Measurements from ENCODE around the gene LBX1. TPM values are rescaled to one million over a fixed set of nuclear protein-coding genes. Genes with fewer than 3 reads are reported as not detected.

LBX1 gene
- total RNA-seq, 1 donor from 2014 or later = 4.7 TPM

DNA sequence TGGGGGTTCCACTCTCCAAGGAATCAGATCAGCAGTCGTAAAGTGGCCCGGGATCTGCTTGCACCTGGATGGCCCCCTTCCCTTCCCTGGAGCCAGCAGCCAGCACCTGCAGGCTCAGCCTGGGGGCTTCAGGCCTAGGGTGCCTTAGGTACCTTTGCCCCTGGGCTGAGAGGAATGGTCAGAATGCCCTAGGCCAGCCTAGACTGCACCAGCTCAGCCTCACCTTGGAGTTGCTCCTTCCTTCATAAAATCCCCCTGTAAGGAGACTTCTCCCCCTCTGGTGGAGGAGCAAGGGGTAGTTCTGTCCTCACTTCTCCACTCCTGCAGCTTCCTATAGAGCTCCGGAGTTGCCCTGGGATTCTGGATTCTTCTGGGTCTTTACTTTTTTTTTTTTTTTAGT, 32.4 kb upstream of the LBX1 start:
- TF ChIP-seq, protein P1, sequence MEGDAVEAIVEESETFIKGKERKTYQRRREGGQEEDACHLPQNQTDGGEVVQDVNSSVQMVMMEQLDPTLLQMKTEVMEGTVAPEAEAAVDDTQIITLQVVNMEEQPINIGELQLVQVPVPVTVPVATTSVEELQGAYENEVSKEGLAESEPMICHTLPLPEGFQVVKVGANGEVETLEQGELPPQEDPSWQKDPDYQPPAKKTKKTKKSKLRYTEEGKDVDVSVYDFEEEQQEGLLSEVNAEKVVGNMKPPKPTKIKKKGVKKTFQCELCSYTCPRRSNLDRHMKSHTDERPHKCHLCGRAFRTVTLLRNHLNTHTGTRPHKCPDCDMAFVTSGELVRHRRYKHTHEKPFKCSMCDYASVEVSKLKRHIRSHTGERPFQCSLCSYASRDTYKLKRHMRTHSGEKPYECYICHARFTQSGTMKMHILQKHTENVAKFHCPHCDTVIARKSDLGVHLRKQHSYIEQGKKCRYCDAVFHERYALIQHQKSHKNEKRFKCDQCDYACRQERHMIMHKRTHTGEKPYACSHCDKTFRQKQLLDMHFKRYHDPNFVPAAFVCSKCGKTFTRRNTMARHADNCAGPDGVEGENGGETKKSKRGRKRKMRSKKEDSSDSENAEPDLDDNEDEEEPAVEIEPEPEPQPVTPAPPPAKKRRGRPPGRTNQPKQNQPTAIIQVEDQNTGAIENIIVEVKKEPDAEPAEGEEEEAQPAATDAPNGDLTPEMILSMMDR (conservative IDR thresholded peaks at IDR 0.05) = no peak
- Mint-ChIP-seq H3K27ac (no peak overlapping the region), H3K36me3 (no peaks in the 10 kb centered on the region), H3K4me1 (ENCODE audit: unreplicated experiment) (peaks cover 37% of the 10 kb centered on the region), H3K4me3 (peak overlapping the region; percentile 22), H3K27me3 (peaks cover 30% of the 10 kb centered on the region), H3K9me3 (peaks cover 9% of the 10 kb centered on the region)
- DNase-seq (ENCODE audit: extremely low spot score, unreplicated experiment) = no peak

DNA sequence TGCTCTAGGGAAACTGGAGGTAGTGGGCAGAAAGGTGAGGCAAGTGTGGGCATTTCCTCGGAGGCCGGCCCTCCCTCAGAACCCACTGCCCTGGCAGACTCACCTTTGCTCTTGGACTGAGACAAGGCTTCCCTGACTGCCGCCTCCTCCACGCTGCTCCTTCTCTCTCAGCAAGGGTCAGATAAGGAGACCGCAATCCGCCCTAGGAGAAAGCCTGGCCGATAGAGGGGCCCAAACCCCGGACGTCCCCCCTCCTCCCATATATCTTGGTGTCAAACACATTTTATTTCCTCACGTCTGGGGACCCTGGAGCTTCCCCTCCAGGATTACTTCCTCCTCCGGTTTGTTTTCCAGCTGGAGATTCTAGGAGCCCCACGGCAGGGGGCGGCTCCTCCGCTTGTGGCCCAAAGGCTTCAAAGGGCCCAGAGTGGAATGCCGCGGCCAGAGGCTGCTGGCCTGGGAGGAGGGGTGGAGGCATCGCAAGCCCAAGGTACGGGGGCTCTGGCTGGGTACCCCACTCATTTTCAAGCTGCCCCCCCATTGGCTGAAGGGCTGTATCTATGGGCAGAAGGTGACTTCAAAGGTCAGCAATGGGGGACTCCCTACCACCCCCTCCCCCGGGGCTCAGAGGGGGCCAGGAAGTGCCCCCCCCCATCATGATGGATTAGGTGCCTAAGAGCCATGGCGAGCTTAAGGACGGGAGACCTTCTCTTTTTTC, 31.7 kb upstream of the LBX1 start:
- TF ChIP-seq, protein P1 (conservative IDR thresholded peaks at IDR 0.05) = peak; percentile 14
- Mint-ChIP-seq H3K36me3 (no peaks in the 10 kb centered on the region), H3K27ac (no peak overlapping the region), H3K9me3 (peaks cover 9% of the 10 kb centered on the region), H3K4me3 (peak overlapping the region; percentile 55), H3K27me3 (peaks cover 37% of the 10 kb centered on the region), H3K4me1 (ENCODE audit: unreplicated experiment) (peaks cover 42% of the 10 kb centered on the region)
- DNase-seq (ENCODE audit: extremely low spot score, unreplicated experiment) = no peak

DNA sequence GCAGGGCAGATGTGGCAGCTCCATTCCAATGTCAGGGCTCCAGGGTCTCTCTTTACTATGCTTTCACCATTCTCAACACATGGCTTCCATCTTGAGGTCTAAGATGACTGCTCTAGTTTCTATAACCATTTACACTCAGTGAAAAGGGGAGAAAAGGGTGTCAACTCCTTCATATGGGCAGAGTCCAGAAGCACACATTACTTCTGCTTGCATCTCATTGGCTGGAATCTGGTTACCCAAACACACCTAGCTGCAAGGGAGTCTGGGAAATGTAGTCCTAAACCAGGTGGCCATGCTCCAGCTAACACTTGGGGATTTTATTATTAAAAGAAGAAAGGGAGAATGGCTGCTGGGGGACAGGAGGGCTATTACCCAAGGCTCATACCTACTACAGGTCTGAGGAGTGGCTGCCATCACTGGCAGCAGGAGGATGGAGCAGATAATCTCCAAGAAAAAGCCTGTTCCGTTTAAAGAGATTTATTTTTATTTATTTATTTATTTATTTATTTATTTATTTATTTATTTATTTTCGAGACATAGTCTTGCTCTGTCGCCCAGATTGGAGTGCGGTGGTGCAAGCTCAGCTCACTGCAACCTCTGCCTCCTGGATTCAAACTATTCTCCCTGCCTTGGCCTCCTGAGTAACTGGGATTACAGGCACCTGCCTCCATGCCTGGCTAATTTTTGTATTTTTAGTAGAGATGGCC, 29.1 kb upstream of the LBX1 start:
- Mint-ChIP-seq H3K4me1 (ENCODE audit: unreplicated experiment) (peaks cover 37% of the 10 kb centered on the region), H3K4me3 (no peak overlapping the region), H3K36me3 (no peaks in the 10 kb centered on the region), H3K27ac (no peak overlapping the region), H3K9me3 (peaks cover 9% of the 10 kb centered on the region), H3K27me3 (peaks cover 47% of the 10 kb centered on the region)
- DNase-seq (ENCODE audit: extremely low spot score, unreplicated experiment) = no peak
- TF ChIP-seq, protein P1 (conservative IDR thresholded peaks at IDR 0.05) = no peak

DNA sequence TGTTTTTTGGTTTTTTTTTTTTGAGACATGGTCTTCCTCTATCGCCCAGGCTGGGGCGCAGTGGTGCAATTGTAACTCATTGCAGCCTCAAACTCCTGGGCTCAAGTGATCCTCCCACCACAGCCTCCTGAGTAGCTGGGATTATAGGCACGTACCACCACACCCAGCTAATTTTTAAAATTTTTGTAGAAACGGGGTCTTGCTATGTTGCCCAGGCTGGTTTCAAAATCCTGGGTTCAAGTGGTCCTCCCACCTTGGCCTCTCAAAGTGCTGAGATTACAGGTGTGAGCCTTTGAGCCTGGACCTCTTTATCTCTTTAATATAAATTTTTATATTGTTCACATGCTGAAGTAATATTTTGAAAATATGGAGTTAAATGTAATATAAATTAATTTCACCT, 28.2 kb upstream of the LBX1 start:
- DNase-seq (ENCODE audit: extremely low spot score, unreplicated experiment) = no peak
- Mint-ChIP-seq H3K4me1 (ENCODE audit: unreplicated experiment) (peaks cover 29% of the 10 kb centered on the region), H3K27ac (no peak overlapping the region), H3K36me3 (no peaks in the 10 kb centered on the region), H3K4me3 (no peak overlapping the region), H3K27me3 (peaks cover 45% of the 10 kb centered on the region), H3K9me3 (peaks cover 9% of the 10 kb centered on the region)
- TF ChIP-seq, protein P1 (conservative IDR thresholded peaks at IDR 0.05) = no peak

DNA sequence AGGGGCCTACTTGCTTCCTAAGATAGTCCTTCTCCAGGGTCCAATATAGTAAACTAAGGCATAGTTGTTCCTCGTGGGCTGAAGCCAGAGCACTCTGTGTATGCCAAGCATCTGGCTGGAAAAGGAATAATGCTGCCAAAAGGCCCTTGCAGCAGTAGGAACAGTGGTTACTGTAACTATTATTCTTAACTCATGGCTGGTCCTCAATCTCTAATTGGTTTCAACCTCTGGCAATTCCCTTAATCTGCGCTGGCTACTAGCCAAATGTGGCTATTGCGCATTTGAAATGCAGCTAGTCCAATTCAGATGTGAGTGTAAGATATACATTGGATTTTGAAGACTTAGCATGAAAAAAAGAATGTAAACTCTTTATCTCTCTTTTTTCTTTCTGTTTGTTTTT, 27.8 kb upstream of the LBX1 start:
- TF ChIP-seq, protein P1 (conservative IDR thresholded peaks at IDR 0.05) = no peak
- no peak overlapping the region for H3K4me3 Mint-ChIP-seq
- no peaks in the 10 kb centered on the region for H3K36me3 Mint-ChIP-seq
- H3K9me3 Mint-ChIP-seq = peaks cover 9% of the 10 kb centered on the region
- no peak for DNase-seq (ENCODE audit: extremely low spot score, unreplicated experiment)
- no peak overlapping the region for H3K27ac Mint-ChIP-seq
- peaks cover 25% of the 10 kb centered on the region for H3K4me1 Mint-ChIP-seq (ENCODE audit: unreplicated experiment)
- H3K27me3 Mint-ChIP-seq = peaks cover 42% of the 10 kb centered on the region
